ENCODE measurements around the gene PALD1. TPM values are rescaled to one million over a fixed set of nuclear protein-coding genes. Genes with fewer than 3 reads are reported as not detected.

The PALD1 gene
- total RNA-seq, 4 donors from 2014 or later: 6.0 to 9.7 (median 6.4) TPM

DNA sequence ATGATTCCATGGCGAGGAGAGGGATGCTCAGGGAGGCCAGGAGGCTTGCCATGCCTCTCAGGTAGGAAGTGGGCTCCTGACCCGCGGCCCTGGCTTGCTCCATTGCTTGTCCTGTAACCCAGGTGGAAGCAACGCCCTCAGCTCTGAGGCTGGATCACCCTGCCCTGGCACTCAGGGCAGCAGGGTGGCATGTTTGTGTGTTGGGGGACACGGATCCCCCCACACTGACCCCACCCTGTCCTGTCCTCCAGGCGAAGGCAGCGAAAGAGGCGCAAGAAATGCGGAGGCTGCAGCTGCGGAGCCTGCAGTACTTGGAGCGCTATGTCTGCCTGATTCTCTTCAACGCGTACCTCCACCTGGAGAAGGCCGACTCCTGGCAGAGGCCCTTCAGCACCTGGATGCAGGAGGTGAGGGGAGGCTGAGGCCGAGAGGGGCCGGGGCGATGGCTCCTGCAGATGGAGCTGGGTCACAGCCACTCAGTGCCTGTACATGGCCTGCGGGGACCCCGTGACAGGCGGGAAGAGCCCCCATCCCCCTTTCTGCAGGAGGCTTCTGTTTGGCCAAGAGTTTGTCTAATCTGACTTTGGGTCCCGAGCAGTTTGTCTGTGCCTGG is 85.7 kb downstream of the PALD1 start:
- TF ChIP-seq, protein P1, sequence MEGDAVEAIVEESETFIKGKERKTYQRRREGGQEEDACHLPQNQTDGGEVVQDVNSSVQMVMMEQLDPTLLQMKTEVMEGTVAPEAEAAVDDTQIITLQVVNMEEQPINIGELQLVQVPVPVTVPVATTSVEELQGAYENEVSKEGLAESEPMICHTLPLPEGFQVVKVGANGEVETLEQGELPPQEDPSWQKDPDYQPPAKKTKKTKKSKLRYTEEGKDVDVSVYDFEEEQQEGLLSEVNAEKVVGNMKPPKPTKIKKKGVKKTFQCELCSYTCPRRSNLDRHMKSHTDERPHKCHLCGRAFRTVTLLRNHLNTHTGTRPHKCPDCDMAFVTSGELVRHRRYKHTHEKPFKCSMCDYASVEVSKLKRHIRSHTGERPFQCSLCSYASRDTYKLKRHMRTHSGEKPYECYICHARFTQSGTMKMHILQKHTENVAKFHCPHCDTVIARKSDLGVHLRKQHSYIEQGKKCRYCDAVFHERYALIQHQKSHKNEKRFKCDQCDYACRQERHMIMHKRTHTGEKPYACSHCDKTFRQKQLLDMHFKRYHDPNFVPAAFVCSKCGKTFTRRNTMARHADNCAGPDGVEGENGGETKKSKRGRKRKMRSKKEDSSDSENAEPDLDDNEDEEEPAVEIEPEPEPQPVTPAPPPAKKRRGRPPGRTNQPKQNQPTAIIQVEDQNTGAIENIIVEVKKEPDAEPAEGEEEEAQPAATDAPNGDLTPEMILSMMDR (IDR thresholded peaks at IDR 0.05): no peak
- TF ChIP-seq POLR2A (IDR thresholded peaks at IDR 0.05): no peak
- no peak for DNase-seq (ENCODE audit: low spot score in 2 of 2)
- intact Hi-C loops (cut with DNase I; ENCODE audit: low total_unique reads): no loop called here
- H3K4me3 ChIP-seq (ENCODE audit: low read depth, poor library complexity, severe bottlenecking): no peak overlapping the region
- 97% methylated on average over 18 to 20 of the region's 21 CpGs for WGBS, 2 donors

DNA sequence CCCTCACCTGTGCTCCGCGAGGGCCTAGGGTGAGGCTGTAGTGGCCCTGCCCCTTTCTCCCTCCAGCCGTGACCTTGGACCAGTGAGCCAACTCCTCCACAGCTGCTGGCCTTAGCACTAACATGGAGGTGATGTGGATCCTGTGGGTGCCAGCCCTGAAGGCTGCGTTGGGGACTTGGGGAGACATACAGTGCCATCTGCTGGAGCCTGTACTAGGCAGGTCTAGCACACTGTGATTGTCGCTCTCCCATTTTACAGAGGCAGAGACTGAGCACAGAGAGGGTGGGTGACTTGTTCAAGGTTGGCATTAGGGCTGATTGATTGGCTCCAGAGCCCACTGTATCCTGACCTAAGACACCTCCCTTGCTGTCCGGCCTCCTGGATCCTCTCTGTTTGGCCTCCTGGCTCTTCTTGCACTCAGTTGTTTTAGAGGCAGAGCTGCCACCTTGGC is 86.4 kb downstream of the PALD1 start:
- intact Hi-C loops (cut with DNase I; ENCODE audit: low total_unique reads): no loop called here
- TF ChIP-seq, protein P1 (IDR thresholded peaks at IDR 0.05): no peak
- TF ChIP-seq POLR2A (IDR thresholded peaks at IDR 0.05): no peak
- H3K4me3 ChIP-seq (ENCODE audit: low read depth, poor library complexity, severe bottlenecking): no peak overlapping the region
- DNase-seq (ENCODE audit: low spot score in 2 of 2): no peak
- 93 to 94% methylated on average over 5 to 6 of the region's 6 CpGs for WGBS, 2 donors

DNA sequence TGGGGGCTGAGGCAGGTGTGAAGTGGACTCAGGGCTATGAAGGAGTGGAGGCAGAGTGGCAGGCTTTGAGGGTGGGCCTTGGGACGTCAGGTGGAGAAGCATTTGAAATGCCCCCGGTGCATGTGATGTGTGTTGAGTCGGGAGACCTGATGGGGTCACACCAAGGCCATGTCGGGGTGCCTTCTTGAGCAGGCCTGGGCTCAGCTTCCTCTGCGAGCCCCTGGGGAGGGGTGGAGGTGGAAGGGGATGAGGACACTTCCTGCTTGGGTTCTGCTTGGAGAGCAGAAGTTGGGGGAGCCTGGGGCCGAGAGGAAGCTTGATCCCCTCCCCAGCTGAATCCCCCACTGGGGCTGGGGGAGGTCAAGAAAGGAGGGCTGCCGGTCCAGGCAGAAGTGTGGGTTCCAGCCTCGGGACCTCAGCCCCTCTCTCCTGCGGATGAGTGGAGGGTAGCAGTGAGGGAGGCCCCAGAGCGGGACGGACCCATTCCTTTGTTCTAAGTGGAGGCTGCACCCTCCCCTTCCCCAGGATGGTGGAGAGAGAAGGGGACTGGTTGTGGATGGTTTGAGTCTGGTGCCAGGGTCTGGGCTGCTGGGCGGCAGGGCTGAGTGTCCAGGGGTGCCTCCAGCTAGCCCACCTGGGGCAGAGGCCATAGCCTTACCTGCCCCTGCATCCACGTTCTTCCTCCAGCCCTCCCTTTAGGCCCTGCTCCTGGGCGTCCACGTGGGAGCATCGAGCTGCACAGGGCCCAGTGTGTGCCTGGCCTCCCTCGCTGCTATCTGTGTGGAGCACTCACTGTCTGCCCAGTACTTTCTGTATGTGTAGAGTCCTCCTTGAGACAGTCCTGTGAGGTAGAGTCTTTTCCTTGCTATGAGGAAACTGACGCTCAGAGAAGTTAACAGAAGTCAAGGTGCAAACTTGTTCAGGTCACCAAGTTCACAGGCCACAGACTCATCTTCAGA is 87.3 kb downstream of the PALD1 start:
- WGBS, 2 donors: 85 to 93% methylated on average over 18 of the region's 18 CpGs
- intact Hi-C loops (cut with DNase I; ENCODE audit: low total_unique reads): no loop called here
- no peak for DNase-seq (ENCODE audit: low spot score in 2 of 2)
- no peak overlapping the region for H3K4me3 ChIP-seq (ENCODE audit: low read depth, poor library complexity, severe bottlenecking)
- TF ChIP-seq, protein P1 (IDR thresholded peaks at IDR 0.05): no peak
- TF ChIP-seq POLR2A (IDR thresholded peaks at IDR 0.05): no peak

DNA sequence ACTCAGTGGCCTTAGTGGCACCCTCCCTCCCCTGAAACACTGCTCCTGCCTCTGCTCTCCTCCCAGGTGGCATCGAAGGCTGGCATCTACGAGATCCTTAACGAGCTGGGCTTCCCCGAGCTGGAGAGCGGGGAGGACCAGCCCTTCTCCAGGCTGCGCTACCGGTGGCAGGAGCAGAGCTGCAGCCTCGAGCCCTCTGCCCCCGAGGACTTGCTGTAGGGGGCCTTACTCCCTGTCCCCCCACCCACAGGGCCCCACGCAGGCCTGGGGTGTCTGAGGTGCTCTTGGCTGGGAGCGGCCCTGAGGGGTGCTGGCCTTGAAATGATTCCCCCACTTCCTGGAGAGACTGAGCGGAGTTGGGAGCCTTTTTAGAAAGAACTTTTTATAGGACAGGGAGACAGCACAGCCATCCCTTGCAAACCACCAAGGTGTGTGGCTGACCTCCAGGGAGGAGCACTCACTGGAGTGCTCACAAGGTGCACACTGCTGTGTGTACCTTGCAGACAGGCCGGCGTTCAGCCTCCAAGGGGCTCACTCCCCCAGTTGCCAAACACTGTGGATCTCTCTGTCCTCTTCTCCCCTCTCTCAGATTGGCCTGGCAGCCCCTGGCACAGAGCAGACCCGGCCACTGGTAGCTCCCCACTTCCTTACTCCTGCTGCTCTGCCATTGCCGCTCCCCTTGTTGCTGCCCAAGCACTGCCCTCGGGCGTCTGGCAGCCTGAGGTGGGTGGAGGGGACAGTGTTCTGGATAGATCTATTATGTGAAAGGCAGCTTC is 88.1 kb downstream of the PALD1 start:
- no peak for TF ChIP-seq POLR2A (IDR thresholded peaks at IDR 0.05)
- TF ChIP-seq, protein P1 (IDR thresholded peaks at IDR 0.05): no peak
- WGBS, 2 donors: 85 to 92% methylated on average over 14 to 17 of the region's 18 CpGs
- intact Hi-C loops (cut with DNase I; ENCODE audit: low total_unique reads): no loop called here
- DNase-seq (ENCODE audit: low spot score in 2 of 2): no peak
- H3K4me3 ChIP-seq (ENCODE audit: low read depth, poor library complexity, severe bottlenecking): no peak overlapping the region

DNA sequence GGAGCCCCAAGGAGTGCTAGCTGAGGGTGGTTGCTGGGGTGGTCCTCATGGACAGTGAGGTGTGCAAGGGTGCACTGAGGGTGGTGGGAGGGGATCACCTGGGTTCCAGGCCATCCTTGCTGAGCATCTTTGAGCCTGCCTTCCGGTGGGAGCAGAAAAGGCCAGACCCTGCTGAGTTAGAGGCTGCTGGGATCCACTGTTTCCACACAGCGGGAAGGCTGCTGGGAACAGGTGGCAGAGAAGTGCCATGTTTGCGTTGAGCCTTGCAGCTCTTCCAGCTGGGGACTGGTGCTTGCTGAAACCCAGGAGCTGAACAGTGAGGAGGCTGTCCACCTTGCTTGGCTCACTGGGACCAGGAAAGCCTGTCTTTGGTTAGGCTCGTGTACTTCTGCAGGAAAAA is 89.0 kb downstream of the PALD1 start:
- DNase-seq (ENCODE audit: low spot score in 2 of 2): no peak
- intact Hi-C loops (cut with DNase I; ENCODE audit: low total_unique reads): no loop called here
- TF ChIP-seq POLR2A (IDR thresholded peaks at IDR 0.05): no peak
- TF ChIP-seq, protein P1 (IDR thresholded peaks at IDR 0.05): no peak
- WGBS, 2 donors: 79 to 84% methylated on average over 4 of the region's 4 CpGs
- H3K4me3 ChIP-seq (ENCODE audit: low read depth, poor library complexity, severe bottlenecking): no peak overlapping the region

Measured in lower leg skin (tissue), 4 donors.